Astrocyte (in vitro differentiated cells and primary cell): ENCODE results near the gene TENT4A. TPM values are rescaled to one million over a fixed set of nuclear protein-coding genes. Genes with fewer than 3 reads are reported as not detected.
A peak's percentile ranks its signal among the peaks of the same experiment; 100 is the strongest.

Experiments
- DNase-seq: peaks from one replicate; pipeline ENCODE4 v3.0.0-alpha.2; 2010; ENCODE audit warnings: low read depth
- FAIRE-seq: peaks from 2 replicates; lab custom pipeline; 2011; peaks lifted over from hg19 to GRCh38; lab: Jason Lieb, UNC
- H2AFZ ChIP-seq: 2 replicates; pipeline ENCODE4 v1.6.0; 2012; ENCODE audit warnings: low read depth, low read length, inconsistent platforms
- H3K27ac ChIP-seq: 2 replicates; pipeline ENCODE4 v1.5.1; 2011; ENCODE audit warnings: low read depth, low read length, inconsistent platforms
- H3K27me3 ChIP-seq: 2 replicates; pipeline ENCODE4 v1.6.0; 2011; ENCODE audit warnings: low read length, inconsistent platforms; ENCODE audit not compliant: insufficient read depth
- H3K36me3 ChIP-seq: 2 replicates; pipeline ENCODE4 v1.5.1; 2011; ENCODE audit warnings: low read length, inconsistent platforms; ENCODE audit not compliant: insufficient read depth
- H3K4me1 ChIP-seq: 2 replicates; pipeline ENCODE4 v1.5.1; 2011; ENCODE audit warnings: low read length, inconsistent platforms; ENCODE audit not compliant: insufficient read depth
- H3K4me2 ChIP-seq: 2 replicates; pipeline ENCODE4 v1.6.0; 2012; ENCODE audit warnings: low read length, inconsistent platforms
- H3K4me3 ChIP-seq: 2 replicates; pipeline ENCODE4 v1.5.1; 2011; ENCODE audit warnings: low read depth, mild to moderate bottlenecking, low read length, inconsistent platforms; ENCODE audit not compliant: insufficient read depth
- H3K79me2 ChIP-seq: 2 replicates; pipeline ENCODE4 v1.6.0; 2012; ENCODE audit warnings: mild to moderate bottlenecking, low read length, inconsistent platforms; ENCODE audit not compliant: insufficient read depth
- H3K9ac ChIP-seq: 2 replicates; pipeline ENCODE4 v1.6.0; 2012; ENCODE audit warnings: mild to moderate bottlenecking, low read length, inconsistent platforms
- H3K9me3 ChIP-seq: 2 replicates; pipeline ENCODE4 v1.5.1; 2012; ENCODE audit warnings: low read depth, mild to moderate bottlenecking, low read length, inconsistent platforms; ENCODE audit not compliant: insufficient read depth
- H4K20me1 ChIP-seq: 2 replicates; pipeline ENCODE4 v1.6.0; 2012; ENCODE audit warnings: low read length, inconsistent platforms; ENCODE audit not compliant: insufficient read depth
- H3K27ac Mint-ChIP-seq: one replicate; pipeline ENCODE4 v1.8.0; 2021; ENCODE audit warnings: mild to moderate bottlenecking, mixed read lengths; ENCODE audit not compliant: unreplicated experiment
- H3K27me3 Mint-ChIP-seq: one replicate; pipeline ENCODE4 v1.8.0; 2021; ENCODE audit warnings: low read depth, mixed read lengths; ENCODE audit not compliant: unreplicated experiment
- H3K36me3 Mint-ChIP-seq: one replicate; pipeline ENCODE4 v1.8.0; 2021; ENCODE audit warnings: low read depth, mixed read lengths; ENCODE audit not compliant: unreplicated experiment
- H3K4me1 Mint-ChIP-seq: one replicate; pipeline ENCODE4 v1.8.0; 2021; ENCODE audit warnings: low read depth, mixed read lengths; ENCODE audit not compliant: unreplicated experiment
- H3K4me3 Mint-ChIP-seq: one replicate; pipeline ENCODE4 v1.8.0; 2021; ENCODE audit warnings: mild to moderate bottlenecking, moderate library complexity, mixed read lengths; ENCODE audit not compliant: unreplicated experiment
- H3K9me3 Mint-ChIP-seq: one replicate; pipeline ENCODE4 v1.8.0; 2021; ENCODE audit warnings: mild to moderate bottlenecking, mixed read lengths; ENCODE audit not compliant: unreplicated experiment
- EZH2 ChIP-seq: IDR thresholded peaks from 2 replicates; pipeline ENCODE4 v1.6.1; 2012; ENCODE audit warnings: mild to moderate bottlenecking, low read length, inconsistent platforms; ENCODE audit not compliant: insufficient read depth
- total RNA-seq: library from RNA; stranded (reverse); gene quantifications from 2 replicates; pipeline ENCODE4 v1.2.1, GENCODE V29; 2021
- TF ChIP-seq, protein P1 (sequence below): IDR thresholded peaks from 2 replicates; pipeline ENCODE4 v1.5.1; 2011; ENCODE audit warnings: low read depth, mild to moderate bottlenecking, inconsistent platforms, low read length, moderate library complexity; ENCODE audit not compliant: insufficient read depth

Gene TENT4A
- total RNA-seq, 1 donor from 2014 or later: 18.8 TPM

DNA sequence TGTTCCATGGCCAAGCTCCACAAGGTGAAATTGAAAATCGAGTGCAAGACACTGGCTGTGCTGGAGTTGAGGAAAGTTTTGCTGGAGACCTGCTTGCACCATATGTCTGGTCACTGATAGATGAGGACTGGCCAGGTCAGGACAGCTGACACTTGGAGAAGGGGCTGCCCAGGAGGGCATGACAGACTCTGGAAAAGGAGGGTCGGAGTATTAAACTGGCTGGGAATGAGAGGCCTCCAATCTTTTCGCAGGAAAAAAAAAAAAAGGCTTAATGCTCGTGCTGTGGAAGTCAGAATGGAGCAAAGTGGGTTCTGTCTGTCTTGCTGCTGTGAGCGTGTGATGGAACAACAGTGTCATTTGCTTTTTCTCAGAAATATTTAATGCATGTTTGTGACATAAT, 5.5 kb downstream of the TENT4A start:
- peaks cover 91% of the 10 kb centered on the region for H4K20me1 ChIP-seq
- no peak overlapping the region for H3K9ac ChIP-seq
- no peak overlapping the region for H3K27ac ChIP-seq
- H3K9me3 ChIP-seq: no peaks in the 10 kb centered on the region
- H3K9me3 Mint-ChIP-seq: peaks cover 2% of the 10 kb centered on the region
- H3K4me1 Mint-ChIP-seq: peaks cover 40% of the 10 kb centered on the region
- no peak for DNase-seq
- no peak overlapping the region for H3K4me3 ChIP-seq
- no peaks in the 10 kb centered on the region for H3K36me3 ChIP-seq
- H3K36me3 Mint-ChIP-seq: peaks cover 10% of the 10 kb centered on the region
- peaks cover 27% of the 10 kb centered on the region for H3K4me1 ChIP-seq
- no peak overlapping the region for H3K27ac Mint-ChIP-seq
- H3K4me3 Mint-ChIP-seq: no peak overlapping the region
- no peak for FAIRE-seq
- TF ChIP-seq, protein P1, sequence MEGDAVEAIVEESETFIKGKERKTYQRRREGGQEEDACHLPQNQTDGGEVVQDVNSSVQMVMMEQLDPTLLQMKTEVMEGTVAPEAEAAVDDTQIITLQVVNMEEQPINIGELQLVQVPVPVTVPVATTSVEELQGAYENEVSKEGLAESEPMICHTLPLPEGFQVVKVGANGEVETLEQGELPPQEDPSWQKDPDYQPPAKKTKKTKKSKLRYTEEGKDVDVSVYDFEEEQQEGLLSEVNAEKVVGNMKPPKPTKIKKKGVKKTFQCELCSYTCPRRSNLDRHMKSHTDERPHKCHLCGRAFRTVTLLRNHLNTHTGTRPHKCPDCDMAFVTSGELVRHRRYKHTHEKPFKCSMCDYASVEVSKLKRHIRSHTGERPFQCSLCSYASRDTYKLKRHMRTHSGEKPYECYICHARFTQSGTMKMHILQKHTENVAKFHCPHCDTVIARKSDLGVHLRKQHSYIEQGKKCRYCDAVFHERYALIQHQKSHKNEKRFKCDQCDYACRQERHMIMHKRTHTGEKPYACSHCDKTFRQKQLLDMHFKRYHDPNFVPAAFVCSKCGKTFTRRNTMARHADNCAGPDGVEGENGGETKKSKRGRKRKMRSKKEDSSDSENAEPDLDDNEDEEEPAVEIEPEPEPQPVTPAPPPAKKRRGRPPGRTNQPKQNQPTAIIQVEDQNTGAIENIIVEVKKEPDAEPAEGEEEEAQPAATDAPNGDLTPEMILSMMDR: no peak
- TF ChIP-seq EZH2: no peak
- H3K79me2 ChIP-seq: peaks cover 95% of the 10 kb centered on the region
- no peaks in the 10 kb centered on the region for H3K27me3 Mint-ChIP-seq
- no peak overlapping the region for H2AFZ ChIP-seq
- no peak overlapping the region for H3K4me2 ChIP-seq
- H3K27me3 ChIP-seq: no peaks in the 10 kb centered on the region

DNA sequence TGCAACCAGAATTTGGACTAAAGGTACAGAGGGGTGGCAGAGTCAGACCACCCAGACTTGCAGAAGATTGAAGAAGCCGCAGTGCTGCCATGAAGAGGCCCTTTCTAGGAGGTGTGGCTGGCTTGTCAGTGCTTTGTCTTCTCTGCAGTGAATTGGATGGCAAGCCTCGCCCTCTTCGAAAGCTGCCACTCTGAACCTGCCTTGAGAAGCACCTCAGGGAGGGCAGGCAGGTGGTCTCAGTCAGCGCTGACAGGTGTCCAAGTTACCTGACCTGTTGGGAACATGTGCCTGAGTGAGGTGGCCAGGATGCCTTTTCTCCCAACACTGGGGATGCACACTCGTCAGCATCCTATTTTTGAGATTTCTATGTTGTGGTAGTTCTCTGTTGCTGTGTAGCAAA, 6.2 kb downstream of the TENT4A start:
- H3K9me3 ChIP-seq: no peaks in the 10 kb centered on the region
- no peak overlapping the region for H3K4me3 Mint-ChIP-seq
- DNase-seq (no peak), FAIRE-seq (no peak)
- no peak overlapping the region for H3K4me2 ChIP-seq
- TF ChIP-seq EZH2: no peak
- TF ChIP-seq, protein P1: no peak
- no peak overlapping the region for H2AFZ ChIP-seq
- no peaks in the 10 kb centered on the region for H3K36me3 ChIP-seq
- H3K9ac ChIP-seq: no peak overlapping the region
- H3K4me1 ChIP-seq: peaks cover 28% of the 10 kb centered on the region
- no peak overlapping the region for H3K27ac Mint-ChIP-seq
- peaks cover 99% of the 10 kb centered on the region for H3K79me2 ChIP-seq
- no peaks in the 10 kb centered on the region for H3K27me3 Mint-ChIP-seq
- H3K9me3 Mint-ChIP-seq: peaks cover 3% of the 10 kb centered on the region
- H3K4me1 Mint-ChIP-seq: peaks cover 47% of the 10 kb centered on the region
- H3K4me3 ChIP-seq: no peak overlapping the region
- peaks cover 11% of the 10 kb centered on the region for H3K36me3 Mint-ChIP-seq
- no peak overlapping the region for H3K27ac ChIP-seq
- H3K27me3 ChIP-seq: no peaks in the 10 kb centered on the region
- H4K20me1 ChIP-seq: peaks cover 98% of the 10 kb centered on the region

DNA sequence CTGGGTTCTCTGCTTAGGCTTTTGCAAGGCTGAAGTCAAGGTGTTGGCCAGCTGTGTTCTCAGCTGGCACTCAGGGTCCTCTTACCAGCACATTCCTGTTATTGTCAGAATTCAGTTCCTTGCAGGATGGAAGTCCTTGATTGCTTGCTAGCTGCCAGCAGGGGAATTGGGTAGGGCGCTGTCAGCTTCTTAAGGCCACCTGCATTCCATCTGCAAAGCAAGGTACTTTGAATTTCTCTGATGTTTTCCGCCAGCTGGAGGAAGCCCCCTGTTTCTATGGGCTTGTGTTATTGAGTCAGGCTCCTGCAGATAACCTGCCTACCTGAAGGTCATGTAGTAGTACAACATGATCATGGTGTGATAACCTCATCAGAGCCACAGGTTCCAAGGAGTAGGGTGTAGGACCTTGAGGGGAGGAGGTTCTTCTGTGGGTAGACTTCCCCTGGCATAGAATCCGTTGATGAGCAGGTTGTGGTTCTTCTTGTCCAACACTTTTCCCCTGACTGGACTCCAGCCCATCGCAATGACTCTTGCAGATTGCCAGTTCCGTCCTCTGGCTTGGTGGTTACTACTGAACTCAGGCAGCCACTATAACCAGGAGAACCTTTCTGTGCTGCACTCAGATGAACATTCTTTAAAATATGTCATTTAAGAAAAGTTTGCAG, 6.8 kb downstream of the TENT4A start:
- Histone ChIP-seq H3K9ac (no peak overlapping the region), H4K20me1 (peaks cover 97% of the 10 kb centered on the region), H3K79me2 (peaks cover 98% of the 10 kb centered on the region), H3K4me1 (peaks cover 28% of the 10 kb centered on the region), H2AFZ (no peak overlapping the region), H3K9me3 (no peaks in the 10 kb centered on the region), H3K27ac (no peak overlapping the region), H3K27me3 (no peaks in the 10 kb centered on the region), H3K4me3 (no peak overlapping the region), H3K36me3 (no peaks in the 10 kb centered on the region), H3K4me2 (no peak overlapping the region)
- no peak overlapping the region for H3K27ac Mint-ChIP-seq
- FAIRE-seq (no peak), DNase-seq (peak; percentile 33)
- TF ChIP-seq, protein P1: no peak
- no peak for TF ChIP-seq EZH2
- H3K9me3 Mint-ChIP-seq: peaks cover 3% of the 10 kb centered on the region
- peaks cover 53% of the 10 kb centered on the region for H3K4me1 Mint-ChIP-seq
- peaks cover 11% of the 10 kb centered on the region for H3K36me3 Mint-ChIP-seq
- H3K4me3 Mint-ChIP-seq: no peak overlapping the region
- H3K27me3 Mint-ChIP-seq: no peaks in the 10 kb centered on the region
